Epithelial cell of proximal tubule (primary cell): Measurements from ENCODE around the gene BPIFA1. TPM values are rescaled to one million over a fixed set of nuclear protein-coding genes. Genes with fewer than 3 reads are reported as not detected.

Experiments used
- DNase-seq: peaks from one replicate; pipeline ENCODE4 v3.0.0-alpha.2; 2011; ENCODE audit warnings: low read depth
- H3K4me3 ChIP-seq: 2 replicates; pipeline ENCODE4 v1.5.1; 2011; ENCODE audit warnings: low read depth, mild to moderate bottlenecking, low read length
- total RNA-seq: library from RNA; depleted of rRNA; stranded (reverse); fragments of >200 nt; gene quantifications from 2 replicates; pipeline ENCODE4 v1.2.3, GENCODE V29; 2015
- TF ChIP-seq, protein P1 (sequence below): conservative IDR thresholded peaks from 2 replicates; pipeline ENCODE4 v1.5.1; 2012; ENCODE audit warnings: low read depth, mild to moderate bottlenecking, low read length

Gene BPIFA1
- total RNA-seq, 1 donor from 2014 or later: not detected

DNA sequence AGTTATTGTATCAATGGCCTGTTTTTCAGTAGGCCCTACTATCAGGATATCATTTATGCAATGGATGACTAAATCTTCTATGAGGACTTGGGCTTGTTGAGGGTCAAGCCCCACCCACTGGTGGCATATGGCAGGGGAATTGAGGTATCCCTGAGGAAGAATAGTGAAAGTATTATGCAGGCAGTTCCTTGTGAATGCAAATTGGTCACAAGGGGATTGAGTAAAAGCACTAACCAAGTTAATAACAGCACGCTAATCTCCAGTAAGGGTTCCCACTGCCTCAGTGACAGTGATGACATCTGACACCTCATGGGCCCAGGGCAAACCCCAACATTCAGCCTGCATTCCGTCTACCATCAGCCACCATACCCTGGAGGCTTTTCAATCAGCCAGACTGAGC lies 14.9 kb downstream of the BPIFA1 start:
- no peak overlapping the region for H3K4me3 ChIP-seq
- no peak for DNase-seq
- TF ChIP-seq, protein P1, sequence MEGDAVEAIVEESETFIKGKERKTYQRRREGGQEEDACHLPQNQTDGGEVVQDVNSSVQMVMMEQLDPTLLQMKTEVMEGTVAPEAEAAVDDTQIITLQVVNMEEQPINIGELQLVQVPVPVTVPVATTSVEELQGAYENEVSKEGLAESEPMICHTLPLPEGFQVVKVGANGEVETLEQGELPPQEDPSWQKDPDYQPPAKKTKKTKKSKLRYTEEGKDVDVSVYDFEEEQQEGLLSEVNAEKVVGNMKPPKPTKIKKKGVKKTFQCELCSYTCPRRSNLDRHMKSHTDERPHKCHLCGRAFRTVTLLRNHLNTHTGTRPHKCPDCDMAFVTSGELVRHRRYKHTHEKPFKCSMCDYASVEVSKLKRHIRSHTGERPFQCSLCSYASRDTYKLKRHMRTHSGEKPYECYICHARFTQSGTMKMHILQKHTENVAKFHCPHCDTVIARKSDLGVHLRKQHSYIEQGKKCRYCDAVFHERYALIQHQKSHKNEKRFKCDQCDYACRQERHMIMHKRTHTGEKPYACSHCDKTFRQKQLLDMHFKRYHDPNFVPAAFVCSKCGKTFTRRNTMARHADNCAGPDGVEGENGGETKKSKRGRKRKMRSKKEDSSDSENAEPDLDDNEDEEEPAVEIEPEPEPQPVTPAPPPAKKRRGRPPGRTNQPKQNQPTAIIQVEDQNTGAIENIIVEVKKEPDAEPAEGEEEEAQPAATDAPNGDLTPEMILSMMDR: no peak

DNA sequence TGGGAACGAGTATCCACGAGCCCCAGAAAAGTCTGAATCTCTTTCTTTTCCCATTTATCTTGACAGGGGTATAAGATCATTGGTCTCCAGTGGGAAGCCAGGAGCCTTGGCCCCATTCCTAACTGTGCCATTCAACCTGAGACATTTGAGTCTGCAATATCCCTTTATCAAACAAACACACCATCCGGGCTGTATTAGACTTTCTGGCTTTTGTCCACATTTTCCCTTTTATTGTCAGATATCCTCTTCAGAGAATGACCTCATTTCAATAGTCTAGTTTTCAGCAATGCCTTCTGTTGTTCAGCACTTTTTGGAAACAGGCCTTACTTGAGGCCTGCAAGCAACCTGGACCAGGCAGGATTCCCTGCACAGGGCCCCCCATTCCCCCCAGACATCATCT lies 15.7 kb downstream of the BPIFA1 start:
- DNase-seq: no peak
- TF ChIP-seq, protein P1: no peak
- no peak overlapping the region for H3K4me3 ChIP-seq

DNA sequence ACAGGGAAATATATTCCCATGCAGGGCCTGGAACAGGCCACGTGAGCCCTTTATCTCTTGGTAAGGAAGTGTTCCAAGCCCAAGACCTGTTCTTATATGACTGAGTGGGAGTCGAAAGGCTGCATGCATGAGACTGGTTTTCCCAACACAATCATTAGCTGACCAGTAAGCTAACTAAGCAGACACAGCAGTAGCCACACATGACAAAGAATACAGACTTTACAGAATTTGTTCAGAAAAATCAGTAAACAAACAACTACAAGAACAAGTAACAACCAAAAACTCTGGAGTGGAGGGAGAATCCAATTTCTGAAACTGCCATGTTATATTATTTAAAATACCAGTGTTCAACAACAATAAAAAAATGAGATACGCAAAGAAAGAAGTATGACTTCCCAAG lies 16.7 kb downstream of the BPIFA1 start:
- no peak overlapping the region for H3K4me3 ChIP-seq
- no peak for DNase-seq
- TF ChIP-seq, protein P1: no peak

DNA sequence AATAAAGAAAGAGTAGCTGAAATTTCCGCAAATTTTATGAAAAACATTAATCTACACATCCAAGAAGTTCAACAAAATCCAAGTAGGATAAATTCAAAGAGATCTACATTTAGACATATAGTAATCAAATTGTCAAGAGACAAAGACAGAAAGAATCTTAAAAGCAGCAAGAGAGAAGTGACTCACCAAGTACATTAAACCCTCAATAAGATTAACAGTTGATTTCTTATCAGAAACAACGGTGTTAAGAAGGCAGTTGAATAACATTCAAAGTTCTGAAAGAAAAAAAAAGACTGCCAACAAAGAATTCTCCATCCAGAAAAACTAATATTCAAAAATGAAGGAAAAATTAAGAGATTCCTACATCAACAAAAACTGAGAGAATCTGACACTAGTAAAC lies 19.2 kb downstream of the BPIFA1 start:
- TF ChIP-seq, protein P1: no peak
- H3K4me3 ChIP-seq: no peak overlapping the region
- no peak for DNase-seq

DNA sequence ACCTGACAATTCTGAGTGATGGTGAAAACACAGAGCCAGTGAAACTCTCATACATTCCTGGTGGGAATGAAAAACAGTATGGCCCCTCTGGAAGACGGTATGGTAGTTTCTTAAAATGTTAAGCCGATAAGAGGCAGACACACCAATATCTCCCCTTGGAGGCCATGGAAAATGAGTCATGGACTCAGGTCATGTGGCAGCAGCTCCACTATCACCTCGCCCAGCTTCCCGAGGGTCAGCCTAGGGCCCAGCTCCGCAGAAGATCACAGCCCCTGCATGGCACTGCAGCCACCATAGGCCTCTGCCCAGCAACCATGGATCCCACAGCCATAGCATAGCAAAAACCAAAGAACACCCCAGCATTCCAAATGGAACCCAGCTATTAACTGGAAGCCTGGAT lies 21.4 kb downstream of the BPIFA1 start:
- TF ChIP-seq, protein P1: no peak
- DNase-seq: no peak
- H3K4me3 ChIP-seq: no peak overlapping the region

DNA sequence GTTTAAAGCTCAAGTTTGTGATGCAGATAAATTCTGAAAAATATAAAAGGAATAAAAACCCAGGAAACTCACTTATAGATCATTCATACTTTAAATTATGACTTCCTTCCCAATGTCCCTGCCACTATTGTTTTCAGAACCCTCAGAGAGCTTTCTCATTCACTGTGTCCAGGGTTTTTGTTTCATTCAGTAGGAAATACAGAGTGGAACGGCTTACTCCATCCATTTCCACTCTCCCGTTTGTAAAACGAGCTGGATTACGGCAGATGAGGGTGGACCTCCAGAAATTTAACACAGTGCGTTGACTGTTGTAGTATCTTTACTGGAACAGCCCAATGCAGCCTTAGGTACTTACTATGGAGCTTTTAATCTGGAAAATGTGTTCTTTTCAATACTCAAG lies 23.6 kb downstream of the BPIFA1 start:
- TF ChIP-seq, protein P1: no peak
- no peak for DNase-seq
- no peak overlapping the region for H3K4me3 ChIP-seq

DNA sequence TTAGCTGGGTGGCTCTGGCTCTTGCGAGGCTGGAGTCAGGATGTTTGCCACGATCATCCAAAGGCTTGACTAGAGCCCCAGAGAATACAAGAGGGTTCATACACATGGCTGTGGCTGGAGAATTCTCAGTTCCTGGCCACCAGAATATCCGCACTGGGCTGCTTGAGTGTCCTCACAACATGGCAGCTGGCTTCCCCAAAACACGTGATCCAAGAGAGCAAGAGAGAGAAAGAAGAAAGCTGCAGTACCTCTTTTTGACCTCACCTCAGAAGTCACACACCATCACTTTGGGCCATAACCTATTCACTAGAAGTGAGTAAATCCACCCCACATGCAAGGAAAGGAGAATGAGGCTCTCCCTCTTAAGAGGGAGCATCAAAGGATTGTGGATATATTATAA lies 25.7 kb downstream of the BPIFA1 start:
- TF ChIP-seq, protein P1: no peak

More for the DNA sequence above, 25.7 kb downstream of the BPIFA1 start:
- no peak overlapping the region for H3K4me3 ChIP-seq
- DNase-seq: no peak
